A673 (cell line): ENCODE measurements around the gene DNAJC21.
A peak's percentile ranks its signal among the peaks of the same experiment; 100 is the strongest.

Source experiments
- CTCF ChIP-seq: fragments of 300-800, 200-600 bp; sonication (generic); conservative IDR thresholded peaks from 2 replicates; pipeline ENCODE4 v1.5.1; 2017; ENCODE audit warnings: low read depth, mild to moderate bottlenecking, antibody characterized with exemption, low read length, moderate library complexity, mixed read lengths
- EZH2 ChIP-seq: fragments of 200-600 bp; sonication (generic); IDR thresholded peaks from 2 replicates; pipeline ENCODE4 v1.6.1; 2017; ENCODE audit warnings: borderline replicate concordance, low read depth, mild to moderate bottlenecking, mixed read lengths, antibody characterized with exemption, low read length; ENCODE audit not compliant: poor library complexity, severe bottlenecking

- TF ChIP-seq CTCF (peak; percentile 68), EZH2 (no peak)
Measured at GRCh38 chr5:34957857-34958690, 28.7 kb downstream of the DNAJC21 start.
